NCI-H2227 treated with DMSO at 0.1 percent for 48 hours (cell line): ENCODE results near the gene SORCS2.

ENCODE experiments used
- DNase-seq: peaks from one replicate; lab custom pipeline; 2025; lab: John Stamatoyannopoulos, UW

The SORCS2 gene

GRCh38 chr4:7693237-7693608 lies 500.9 kb downstream of the SORCS2 start:
- DNase-seq: no peak

DNA sequence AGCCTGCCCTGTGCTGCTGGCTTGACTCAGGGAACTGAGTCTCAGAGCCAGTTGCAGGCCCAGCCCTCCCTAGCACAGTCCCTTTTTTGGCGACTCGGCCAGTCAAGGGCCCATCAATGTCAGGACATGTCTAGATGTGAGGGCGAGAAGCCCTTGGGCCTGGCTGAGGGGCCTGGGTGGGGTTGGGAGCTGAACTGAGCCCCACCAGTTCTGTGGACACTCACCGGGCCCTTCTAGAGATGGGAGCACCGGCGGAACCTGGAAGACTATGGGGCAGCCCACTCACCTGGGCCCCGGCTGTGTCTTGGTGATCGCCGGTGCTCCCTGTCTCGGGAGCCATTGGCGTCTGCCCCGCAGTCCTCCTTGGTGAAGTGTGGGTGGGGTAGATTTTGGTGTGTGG lies 501.4 kb downstream of the SORCS2 start:
- no peak for DNase-seq

- DNase-seq: no peak
Measured at GRCh38 chr4:7694324-7694723, 502.0 kb downstream of the SORCS2 start.

DNA sequence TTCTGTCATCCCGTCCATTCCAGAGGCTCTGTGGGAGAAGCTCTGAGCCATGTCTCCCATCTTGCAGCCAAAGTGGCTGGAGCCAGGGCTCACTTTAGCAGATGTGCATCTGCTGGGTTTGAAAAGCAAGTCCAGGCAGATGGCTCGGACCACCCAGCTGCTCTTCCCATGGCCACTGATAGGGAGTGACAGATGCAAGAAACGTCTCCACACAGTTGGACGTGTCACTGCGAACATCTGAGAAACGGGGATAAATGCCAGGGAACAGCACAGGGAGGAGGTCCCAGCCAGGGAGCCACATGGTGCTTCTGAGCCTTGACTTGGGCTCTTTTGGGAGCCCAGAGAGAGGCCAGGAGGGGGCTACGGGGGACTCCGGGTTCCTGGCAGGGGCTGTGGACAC lies 505.0 kb downstream of the SORCS2 start:
- DNase-seq: no peak

DNA sequence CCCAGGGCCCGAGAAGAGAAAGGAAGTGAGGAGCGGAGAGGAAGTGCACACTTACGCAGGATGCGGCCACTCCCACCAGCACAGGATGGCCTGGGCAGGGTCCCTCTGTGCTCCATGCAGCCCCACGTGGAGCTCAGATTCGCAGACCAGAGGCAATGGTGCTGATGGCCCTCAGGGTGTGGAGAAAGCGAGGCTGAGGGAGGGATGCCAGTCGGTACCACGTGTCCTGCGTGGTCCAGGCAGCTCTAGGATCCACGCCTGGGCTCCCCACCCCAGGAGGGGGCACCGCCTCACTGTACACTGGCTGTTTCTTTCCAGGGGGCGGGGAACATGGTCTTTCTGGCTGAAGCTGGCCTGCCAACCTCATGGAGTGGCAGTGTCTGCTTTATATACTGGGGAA lies 505.5 kb downstream of the SORCS2 start:
- no peak for DNase-seq

GRCh38 chr4:7698584-7698983 lies 506.2 kb downstream of the SORCS2 start:
- no peak for DNase-seq

DNA sequence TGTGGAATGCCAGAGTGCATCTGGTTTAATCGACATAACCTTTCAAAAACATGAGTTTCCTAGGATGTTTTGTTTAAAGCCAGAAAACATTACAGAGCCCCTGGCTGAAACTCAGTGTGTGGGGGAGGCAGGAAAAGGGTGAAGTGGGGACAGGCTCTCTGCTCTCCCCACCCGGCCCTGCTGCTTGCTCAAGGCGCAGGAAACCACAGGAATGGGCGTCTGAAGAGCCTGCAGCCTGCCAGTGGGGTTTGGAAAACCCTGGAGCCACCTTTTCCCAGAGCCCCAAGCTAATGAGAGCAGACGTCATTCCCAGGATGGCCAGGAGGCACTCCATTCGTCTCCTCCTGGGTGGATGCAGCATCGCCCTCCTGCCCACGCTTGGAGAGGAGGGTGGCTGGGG lies 506.7 kb downstream of the SORCS2 start:
- no peak for DNase-seq

- no peak for DNase-seq
Measured at GRCh38 chr4:7699825-7700224, 507.5 kb downstream of the SORCS2 start.

DNA sequence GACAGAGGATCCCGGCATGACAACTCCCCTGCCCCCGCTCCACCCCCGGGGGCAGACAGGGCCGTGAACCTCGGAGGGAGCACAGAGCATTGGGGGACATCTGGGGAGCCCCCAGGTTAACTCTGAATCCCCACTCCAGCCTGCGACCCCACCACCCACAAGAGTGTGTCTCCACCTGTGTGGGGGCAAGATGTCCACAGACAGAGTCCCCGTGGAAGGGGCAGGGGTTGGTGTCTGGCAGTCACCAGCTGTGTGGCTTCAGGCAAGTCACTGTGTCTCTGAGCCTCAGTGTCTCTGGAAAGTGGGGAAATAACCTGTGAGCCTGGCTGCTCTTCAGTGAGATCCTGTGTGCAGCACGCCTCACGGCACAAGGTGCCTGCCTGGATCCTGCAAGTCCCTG lies 508.3 kb downstream of the SORCS2 start:
- DNase-seq: no peak

DNA sequence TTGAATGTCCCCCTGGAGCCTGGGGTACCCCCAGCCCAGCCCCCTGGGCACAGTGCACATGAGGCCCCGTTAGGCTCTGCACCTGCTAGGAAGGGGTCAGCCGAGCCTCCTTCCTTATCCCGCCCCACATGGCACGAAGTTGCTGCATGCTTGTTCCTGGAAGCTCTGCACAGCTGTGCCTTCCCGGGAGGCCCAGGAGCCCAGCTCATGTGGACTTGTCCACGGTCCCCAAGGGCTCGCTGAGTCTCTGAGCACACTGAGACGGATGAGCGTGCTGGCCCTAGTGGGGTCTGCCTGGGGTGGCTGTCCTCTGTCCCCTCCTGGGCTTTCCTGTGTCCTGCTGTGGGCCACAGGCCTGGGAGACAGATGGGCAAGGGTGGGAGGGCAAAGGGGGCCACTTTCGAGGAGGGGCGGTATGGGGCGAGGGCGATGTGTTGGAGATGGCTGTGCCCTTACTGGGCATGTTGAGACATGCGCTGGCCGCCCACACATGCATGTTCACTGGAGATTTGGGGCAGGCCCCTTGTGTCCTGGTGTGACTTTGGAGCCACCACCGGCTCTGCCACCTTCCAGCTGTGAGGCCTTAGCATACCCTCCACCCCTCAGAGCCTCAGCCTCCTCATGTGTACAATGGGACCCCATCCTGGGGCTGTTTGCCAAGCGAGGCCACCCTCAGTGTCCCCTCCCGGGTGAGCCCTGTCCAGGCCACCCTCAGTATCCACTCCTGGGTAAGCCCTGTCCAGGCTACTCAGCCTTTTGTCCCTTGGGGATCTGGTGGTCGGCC lies 509.7 kb downstream of the SORCS2 start:
- DNase-seq: no peak

DNA sequence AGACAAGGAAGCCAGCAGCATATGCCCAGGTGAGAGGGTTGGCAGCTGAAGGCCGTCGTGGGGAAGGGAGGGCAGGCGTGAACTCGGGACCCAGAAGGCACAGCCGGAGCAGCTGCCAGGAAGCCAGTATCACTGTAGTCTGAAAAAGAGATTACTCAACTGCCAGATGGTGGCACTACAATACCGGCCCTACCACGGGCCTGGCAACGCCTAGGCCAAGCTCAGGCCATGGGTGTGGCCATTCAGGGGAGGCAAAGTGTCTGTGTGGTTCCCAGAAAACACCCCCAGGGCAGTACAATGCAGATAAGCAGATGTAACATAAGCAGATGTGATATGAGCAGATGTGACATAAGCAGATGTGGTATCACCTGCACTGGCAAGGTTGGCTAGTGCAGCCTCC lies 511.4 kb downstream of the SORCS2 start:
- no peak for DNase-seq

GRCh38 chr4:7704091-7704490 lies 511.8 kb downstream of the SORCS2 start:
- no peak for DNase-seq

DNA sequence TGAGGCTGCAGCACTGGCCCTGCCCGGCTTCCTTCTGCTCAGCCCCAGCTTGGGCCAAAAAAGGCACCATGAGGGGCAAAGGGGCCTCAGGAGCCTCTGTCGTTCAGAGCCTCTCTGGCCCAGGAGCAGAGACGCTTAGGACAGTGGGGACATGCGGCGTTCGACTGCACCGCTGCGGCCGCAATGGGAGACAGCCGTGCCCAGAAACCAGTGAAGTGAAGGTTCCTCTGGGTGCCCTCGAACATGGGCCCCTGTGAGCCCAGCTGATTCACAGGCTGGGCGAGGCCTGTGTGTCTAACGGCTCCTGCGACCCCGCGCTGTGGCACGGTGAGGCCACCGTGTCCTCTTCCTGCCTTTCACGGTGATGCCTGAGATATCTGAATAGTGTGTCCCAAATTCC lies 512.3 kb downstream of the SORCS2 start:
- no peak for DNase-seq

GRCh38 chr4:7705062-7705461 lies 512.7 kb downstream of the SORCS2 start:
- no peak for DNase-seq

GRCh38 chr4:7705593-7705992 lies 513.3 kb downstream of the SORCS2 start:
- no peak for DNase-seq

DNA sequence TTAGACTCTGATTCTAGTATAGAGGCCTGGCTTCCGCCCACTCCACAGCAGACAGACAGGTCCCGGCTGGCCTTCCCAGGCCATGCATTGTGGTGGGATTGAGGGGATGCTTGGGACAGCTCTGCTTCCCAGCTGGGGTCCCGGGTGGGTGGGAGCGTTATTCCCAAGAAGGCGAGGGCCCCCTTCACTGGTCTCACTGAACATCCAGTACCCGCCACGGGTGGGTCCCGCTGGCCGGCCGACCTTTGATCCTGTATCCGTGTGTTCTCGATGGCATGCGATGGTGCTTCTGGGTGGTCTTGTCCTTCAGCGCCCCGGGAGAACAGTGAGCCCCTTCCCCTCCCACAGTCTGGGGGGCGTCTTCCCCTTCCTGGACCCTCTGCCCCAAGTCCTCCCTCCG lies 515.9 kb downstream of the SORCS2 start:
- no peak for DNase-seq

- no peak for DNase-seq
Measured at GRCh38 chr4:7708981-7709380, 516.6 kb downstream of the SORCS2 start.

- no peak for DNase-seq
Measured at GRCh38 chr4:7709431-7709830, 517.1 kb downstream of the SORCS2 start.

DNA sequence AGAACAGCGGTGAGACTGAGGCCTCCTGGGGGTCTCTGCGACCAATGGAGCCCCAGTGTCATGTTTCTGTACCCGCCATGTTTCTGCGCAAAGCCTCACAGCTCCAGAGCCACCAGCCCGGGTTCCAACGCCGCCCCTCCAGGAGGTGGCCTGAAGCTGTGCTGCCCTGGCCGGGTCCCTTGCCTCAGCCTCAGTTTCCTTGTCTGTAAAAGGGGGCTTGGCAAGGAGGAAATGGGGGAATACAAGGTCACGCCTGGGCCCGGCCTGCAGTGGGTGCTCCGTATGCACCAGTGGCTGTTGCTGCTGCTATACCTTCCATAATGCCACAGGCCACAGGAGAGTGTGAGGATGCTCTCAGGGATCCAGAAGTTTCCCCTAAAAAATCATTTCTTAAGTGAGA lies 517.8 kb downstream of the SORCS2 start:
- DNase-seq: no peak

DNA sequence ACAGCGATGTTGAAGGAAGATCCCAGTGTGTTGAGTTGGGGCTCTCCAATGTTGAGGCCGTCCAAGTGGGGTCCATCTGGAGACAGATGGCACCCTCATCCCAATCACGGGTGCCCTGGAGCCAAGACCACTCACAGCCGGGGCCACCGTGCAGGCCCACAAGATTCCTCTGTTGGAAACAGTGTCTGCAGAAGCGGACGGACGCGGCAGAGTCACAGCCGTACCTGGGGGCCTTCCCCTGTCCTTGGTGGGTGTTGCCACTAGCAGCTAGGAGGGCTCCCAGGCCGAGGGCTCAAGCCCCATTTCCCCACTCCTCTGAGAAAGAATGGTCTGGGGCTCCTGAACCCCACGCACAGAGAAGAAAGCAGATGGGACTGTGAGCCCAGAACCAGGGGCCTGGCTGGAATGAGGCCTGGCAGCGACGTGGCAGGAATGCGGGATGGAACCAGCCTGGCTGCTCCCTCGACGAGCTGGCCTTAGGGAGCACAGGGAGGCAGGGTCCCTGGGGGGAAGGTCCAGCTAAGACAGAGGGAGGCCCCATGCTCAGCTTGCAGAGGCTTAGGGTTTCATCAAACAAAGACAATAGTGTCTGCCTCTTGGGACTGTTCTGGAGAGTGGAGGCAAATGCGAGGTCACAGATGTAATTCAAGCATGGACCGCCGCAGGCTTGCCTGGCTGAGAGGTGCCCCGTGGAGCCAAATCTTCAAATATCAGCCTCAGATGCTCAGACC lies 518.4 kb downstream of the SORCS2 start:
- DNase-seq: no peak

GRCh38 chr4:7711307-7711963 lies 519.1 kb downstream of the SORCS2 start:
- DNase-seq: no peak

DNA sequence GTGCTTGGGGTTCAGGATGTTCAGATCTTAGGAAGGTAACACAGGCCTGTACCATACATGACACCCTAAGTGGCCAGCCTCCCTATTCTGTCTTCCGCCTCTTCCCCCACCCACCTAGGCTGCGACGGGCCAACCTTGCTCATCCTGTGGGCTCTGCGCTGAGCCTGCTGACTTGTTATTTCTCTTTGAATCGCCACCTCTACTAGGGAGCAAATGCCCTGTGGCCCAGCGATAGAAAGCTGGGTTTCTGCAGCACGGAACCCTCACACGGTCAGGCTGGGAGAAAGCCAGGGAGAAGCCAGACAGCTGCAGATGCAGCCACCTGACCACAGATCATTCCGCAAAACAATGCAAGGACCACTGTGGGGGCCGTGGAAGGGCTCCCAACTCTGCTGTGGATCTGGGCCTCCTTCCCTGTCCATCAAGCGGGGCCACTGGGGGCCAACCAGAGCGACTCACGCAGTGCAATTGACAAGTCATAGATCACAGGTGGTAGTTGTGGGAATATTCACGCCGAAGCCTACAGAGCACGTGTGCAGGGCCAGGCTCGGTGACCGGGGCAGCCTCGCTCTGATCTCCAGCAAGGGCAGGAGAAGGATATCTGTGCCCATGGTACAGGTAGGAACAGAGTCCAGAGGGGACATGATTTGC lies 519.8 kb downstream of the SORCS2 start:
- no peak for DNase-seq

- no peak for DNase-seq
Measured at GRCh38 chr4:7713757-7714156, 521.4 kb downstream of the SORCS2 start.
